Omental fat pad (tissue), 4 donors: ENCODE results near the gene SDF4. TPM values are rescaled to one million over a fixed set of nuclear protein-coding genes. Genes with fewer than 3 reads are reported as not detected.

ENCODE experiments used
- ATAC-seq: fragments of 150-250 bp; one replicate; pipeline ENCODE4 v1.9.1; 2016; ENCODE audit warnings: mild to moderate bottlenecking, moderate library complexity; ENCODE audit not compliant: low FRiP score
- DNase-seq: peaks from one replicate; pipeline ENCODE4 v3.0.0-alpha.2; 2019; ENCODE audit warnings: low spot score
- total RNA-seq, 4 donors: library from RNA; depleted of rRNA; stranded (reverse); fragments of >200 nt; gene quantifications; one replicate each; pipeline ENCODE4 v1.1.0, GENCODE V29; 2016
- TF ChIP-seq, protein P1 (sequence below), 3 donors: fragments of 450-650 bp; IDR thresholded peaks; one replicate each; pipeline ENCODE4 v1.5.1; 2016 to 2017; ENCODE audit warnings: antibody characterized with exemption in 3 of 3, mild to moderate bottlenecking in 3 of 3, moderate library complexity in 2 of 3

The SDF4 gene
- total RNA-seq, 4 donors from 2014 or later, result 78.3 to 122 (median 98.8) TPM

- ATAC-seq (no peak), DNase-seq (no peak)
- TF ChIP-seq, protein P1, sequence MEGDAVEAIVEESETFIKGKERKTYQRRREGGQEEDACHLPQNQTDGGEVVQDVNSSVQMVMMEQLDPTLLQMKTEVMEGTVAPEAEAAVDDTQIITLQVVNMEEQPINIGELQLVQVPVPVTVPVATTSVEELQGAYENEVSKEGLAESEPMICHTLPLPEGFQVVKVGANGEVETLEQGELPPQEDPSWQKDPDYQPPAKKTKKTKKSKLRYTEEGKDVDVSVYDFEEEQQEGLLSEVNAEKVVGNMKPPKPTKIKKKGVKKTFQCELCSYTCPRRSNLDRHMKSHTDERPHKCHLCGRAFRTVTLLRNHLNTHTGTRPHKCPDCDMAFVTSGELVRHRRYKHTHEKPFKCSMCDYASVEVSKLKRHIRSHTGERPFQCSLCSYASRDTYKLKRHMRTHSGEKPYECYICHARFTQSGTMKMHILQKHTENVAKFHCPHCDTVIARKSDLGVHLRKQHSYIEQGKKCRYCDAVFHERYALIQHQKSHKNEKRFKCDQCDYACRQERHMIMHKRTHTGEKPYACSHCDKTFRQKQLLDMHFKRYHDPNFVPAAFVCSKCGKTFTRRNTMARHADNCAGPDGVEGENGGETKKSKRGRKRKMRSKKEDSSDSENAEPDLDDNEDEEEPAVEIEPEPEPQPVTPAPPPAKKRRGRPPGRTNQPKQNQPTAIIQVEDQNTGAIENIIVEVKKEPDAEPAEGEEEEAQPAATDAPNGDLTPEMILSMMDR (IDR thresholded peaks at IDR 0.05), result no peak
Observed at GRCh38 chr1:1216770-1217620, 14.8 kb downstream of the SDF4 start.

DNA sequence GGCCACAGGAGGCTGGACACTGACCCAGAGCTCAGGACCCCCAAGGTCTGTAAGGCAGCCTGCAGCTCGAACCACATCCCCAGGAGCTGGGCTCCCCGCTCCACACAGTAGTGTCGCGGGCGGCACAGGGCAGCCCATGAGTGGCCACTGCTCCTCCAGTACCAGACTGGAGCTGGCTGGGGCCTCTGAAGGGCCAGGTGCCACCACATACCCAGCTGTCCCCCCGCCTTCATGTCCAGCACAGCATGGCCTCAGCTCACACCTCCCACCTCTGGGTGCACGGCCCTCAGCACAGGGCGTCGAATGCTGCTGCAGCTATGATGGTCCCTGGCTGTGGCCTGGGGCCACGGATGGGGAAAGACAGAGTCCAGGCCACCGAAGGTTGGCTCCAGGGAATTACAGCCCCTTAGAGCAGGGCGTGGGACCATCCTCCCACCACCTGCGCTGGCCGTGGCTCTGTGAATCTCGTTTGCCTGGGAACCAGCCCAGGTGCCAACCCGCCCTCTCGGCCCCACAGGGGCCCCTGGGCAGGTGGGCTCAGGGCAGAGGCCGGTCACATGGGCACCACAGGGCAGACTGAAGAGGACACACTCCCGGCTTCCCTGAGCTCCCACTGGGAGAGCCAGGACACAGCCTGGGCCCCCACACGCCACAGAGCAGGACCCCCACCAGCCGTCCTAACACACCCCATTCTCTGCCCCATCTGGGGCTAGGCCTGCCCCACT is 15.8 kb downstream of the SDF4 start:
- TF ChIP-seq, protein P1 (IDR thresholded peaks at IDR 0.05), result no peak
- DNase-seq, result no peak
- no peak for ATAC-seq

DNA sequence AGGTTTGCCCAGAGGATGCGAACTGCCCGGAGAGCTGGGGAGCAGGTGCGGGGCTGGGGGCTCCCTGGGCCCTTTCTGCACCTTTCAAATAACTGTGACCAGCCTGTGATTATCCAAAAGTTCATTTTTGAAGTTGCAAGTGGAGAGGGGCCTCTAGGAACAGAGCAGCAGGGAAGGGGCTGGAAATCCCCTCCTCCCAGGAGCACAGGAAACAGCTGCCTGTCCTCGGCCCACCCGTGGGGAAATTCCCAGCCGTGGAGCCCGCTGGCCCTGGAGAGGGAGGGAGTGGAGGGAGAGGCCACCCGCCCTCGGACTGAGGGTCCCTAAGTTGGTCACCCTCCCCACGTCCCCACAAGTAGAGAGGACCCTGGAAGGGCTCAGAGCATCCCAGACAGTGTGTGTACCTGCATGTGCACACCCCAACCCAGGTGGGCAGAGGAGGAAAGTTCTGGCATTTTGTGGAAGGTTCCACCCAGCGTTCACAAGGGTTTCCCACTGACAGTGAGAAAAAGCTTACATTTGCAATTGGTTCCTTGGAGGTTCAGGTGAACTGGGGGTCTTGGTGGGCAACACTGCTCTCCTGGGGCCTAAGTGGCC is 16.6 kb downstream of the SDF4 start:
- ATAC-seq (no peak), DNase-seq (no peak)
- TF ChIP-seq, protein P1 (IDR thresholded peaks at IDR 0.05), result no peak

DNA sequence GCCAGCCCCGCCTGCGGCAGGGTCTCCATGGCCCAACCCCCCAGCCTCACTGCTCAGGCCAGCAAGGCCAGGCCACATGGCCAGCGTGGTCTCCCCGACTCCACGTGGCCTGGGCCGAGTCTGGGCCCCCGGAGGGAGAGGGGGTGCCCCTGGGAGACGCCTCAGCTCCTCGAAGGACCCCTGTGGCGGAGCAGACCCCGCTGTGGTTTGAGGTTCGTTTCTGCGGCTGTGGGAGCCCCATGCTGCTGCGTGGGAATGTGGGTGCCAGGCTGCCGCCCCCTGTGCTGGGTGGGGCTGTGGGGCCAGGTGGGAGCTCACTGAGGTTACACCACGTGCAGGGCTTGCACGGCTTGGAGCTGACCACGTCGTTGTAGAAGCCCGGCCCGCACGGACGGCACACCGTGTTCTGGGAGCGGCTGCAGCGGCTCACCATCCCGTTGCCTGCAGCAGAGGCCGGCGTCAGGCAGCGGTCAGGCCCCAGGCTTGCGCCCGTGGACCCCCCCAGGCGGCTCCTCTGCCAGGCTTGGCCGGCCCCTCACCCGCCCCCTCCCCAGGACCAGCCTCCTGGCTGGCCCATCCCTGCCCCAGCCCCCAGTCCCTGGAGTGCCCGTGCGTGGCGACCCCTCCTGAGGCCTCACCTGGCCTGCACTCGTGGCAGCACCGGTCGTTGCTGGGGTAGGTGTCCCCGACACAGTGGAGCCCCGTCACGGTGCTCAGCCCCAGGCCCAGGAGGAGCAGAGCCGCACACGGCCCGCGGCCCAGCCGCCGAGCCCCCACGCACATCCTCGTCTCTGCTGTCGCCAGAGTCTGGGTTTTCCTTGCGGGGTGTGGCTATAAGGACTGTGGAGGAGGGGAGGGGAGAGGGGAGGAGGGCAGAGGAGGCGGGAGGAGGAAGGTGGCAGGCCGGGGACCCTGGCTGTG is 18.2 kb downstream of the SDF4 start, which contains the start of gene TNFRSF4:
Gene TNFRSF4, minus strand, starts transcription at position 809 of the 921 bp plus-strand sequence. Its CDS starts 26 bp downstream, at position 783.
- DNase-seq (no peak), ATAC-seq (no peak)
- TF ChIP-seq, protein P1 (IDR thresholded peaks at IDR 0.05), result no peak

GRCh38 chr1:1212780-1213344 is 18.9 kb downstream of the SDF4 start:
- no peak for ATAC-seq
- TF ChIP-seq, protein P1 (IDR thresholded peaks at IDR 0.05), result no peak
- DNase-seq, result no peak
